Loucy (cell line): ENCODE data around the gene CHCHD5.
"Not testable (repeated sequence)": the region's sequence is repeated elsewhere in the genome, so short reads cannot be mapped to it uniquely, and the experiment has no call there.

ENCODE experiments used
- EZH2phosphoT487 ChIP-seq: fragments of 200-600 bp; IDR thresholded peaks from 2 replicates; pipeline ENCODE4 v1.6.1; 2018; ENCODE audit warnings: antibody characterized with exemption, mild to moderate bottlenecking, moderate library complexity, borderline replicate concordance
- TF ChIP-seq, protein P1 (sequence below): fragments of 200-600 bp; sonication (generic); conservative IDR thresholded peaks from 2 replicates; pipeline ENCODE4 v1.5.1; 2014; ENCODE audit warnings: mild to moderate bottlenecking, antibody characterized with exemption, low read length

DNA sequence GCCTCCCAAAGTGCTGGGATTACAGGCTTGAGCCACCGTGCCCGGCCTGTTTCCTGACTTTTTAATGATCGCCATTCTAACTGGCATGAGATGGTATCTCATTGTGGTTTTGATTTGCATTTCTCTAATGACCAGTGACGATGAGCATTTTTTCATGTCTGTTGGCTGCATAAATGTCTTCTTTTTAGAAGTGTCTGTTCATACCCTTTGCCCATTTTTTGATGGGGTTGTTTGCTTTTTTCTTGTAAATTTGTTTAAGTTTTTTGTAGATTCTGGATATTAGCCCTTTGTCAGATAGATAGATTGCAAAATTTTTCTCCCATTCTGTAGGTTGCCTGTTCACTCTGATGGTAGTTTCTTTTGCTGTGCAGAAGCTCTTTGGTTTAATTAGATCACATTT, 24.9 kb downstream of the CHCHD5 start:
- TF ChIP-seq, protein P1, sequence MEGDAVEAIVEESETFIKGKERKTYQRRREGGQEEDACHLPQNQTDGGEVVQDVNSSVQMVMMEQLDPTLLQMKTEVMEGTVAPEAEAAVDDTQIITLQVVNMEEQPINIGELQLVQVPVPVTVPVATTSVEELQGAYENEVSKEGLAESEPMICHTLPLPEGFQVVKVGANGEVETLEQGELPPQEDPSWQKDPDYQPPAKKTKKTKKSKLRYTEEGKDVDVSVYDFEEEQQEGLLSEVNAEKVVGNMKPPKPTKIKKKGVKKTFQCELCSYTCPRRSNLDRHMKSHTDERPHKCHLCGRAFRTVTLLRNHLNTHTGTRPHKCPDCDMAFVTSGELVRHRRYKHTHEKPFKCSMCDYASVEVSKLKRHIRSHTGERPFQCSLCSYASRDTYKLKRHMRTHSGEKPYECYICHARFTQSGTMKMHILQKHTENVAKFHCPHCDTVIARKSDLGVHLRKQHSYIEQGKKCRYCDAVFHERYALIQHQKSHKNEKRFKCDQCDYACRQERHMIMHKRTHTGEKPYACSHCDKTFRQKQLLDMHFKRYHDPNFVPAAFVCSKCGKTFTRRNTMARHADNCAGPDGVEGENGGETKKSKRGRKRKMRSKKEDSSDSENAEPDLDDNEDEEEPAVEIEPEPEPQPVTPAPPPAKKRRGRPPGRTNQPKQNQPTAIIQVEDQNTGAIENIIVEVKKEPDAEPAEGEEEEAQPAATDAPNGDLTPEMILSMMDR: not testable (repeated sequence)
- not testable (repeated sequence) for TF ChIP-seq EZH2phosphoT487
